HepG2 (cell line): ENCODE results near the gene FAM222B. TPM values are rescaled to one million over a fixed set of nuclear protein-coding genes. Genes with fewer than 3 reads are reported as not detected.

Experiments used
- ARNT2 ChIP-seq: sonication (generic); formaldehyde crosslinking; IDR thresholded peaks from 2 replicates; pipeline ENCODE4 v1.8.0; 2022; ENCODE audit warnings: mild to moderate bottlenecking, low read depth, missing genetic modification reagents, moderate library complexity
- NFIC ChIP-seq: IDR thresholded peaks from 2 replicates; pipeline ENCODE4 v1.6.1; 2012; ENCODE audit warnings: mild to moderate bottlenecking, low read length, inconsistent platforms
- SIX4 ChIP-seq: sonication (generic); formaldehyde crosslinking; IDR thresholded peaks from 2 replicates; pipeline ENCODE4 v1.4.0; 2020; ENCODE audit warnings: missing genetic modification reagents
- SOX13 ChIP-seq, 3 experiments: fragments of 450-650 bp in 1 of 3; sonication (generic) in 1 of 3; formaldehyde crosslinking in 1 of 3; IDR thresholded peaks in 2 of 3; conservative IDR thresholded peaks in 1 of 3; 2 replicates each; pipeline versions ENCODE4 v1.5.0 to v1.6.1; 2016 to 2020; ENCODE audit warnings: antibody characterized with exemption in 1 of 3, mild to moderate bottlenecking in 1 of 3, missing compliant biosample characterization in 1 of 3, missing genetic modification reagents in 1 of 3, moderate library complexity in 1 of 3
- TBL1XR1 ChIP-seq: fragments of 150-350 bp; IDR thresholded peaks from 2 replicates; pipeline ENCODE4 v1.6.1; 2014; ENCODE audit warnings: borderline replicate concordance, low read length; ENCODE audit not compliant: partially characterized antibody
- ZFP1 ChIP-seq: IDR thresholded peaks from 2 replicates; pipeline ENCODE4 v1.6.1; 2016
- ZFX ChIP-seq: sonication (generic); formaldehyde crosslinking; IDR thresholded peaks from 2 replicates; pipeline ENCODE4 v1.4.0; 2020; ENCODE audit warnings: mild to moderate bottlenecking, low read depth, missing genetic modification reagents, moderate library complexity
- ZNF180 ChIP-seq: sonication (generic); formaldehyde crosslinking; IDR thresholded peaks from 2 replicates; pipeline ENCODE4 v1.4.0; 2020; ENCODE audit warnings: low read depth, missing genetic modification reagents, borderline replicate concordance
- ZNF230 ChIP-seq: sonication (generic); formaldehyde crosslinking; IDR thresholded peaks from 2 replicates; pipeline ENCODE4 v1.4.0; 2020; ENCODE audit warnings: mild to moderate bottlenecking, missing genetic modification reagents
- ZNF30 ChIP-seq: sonication (generic); formaldehyde crosslinking; IDR thresholded peaks from 2 replicates; pipeline ENCODE4 v1.5.0; 2020; ENCODE audit warnings: mild to moderate bottlenecking, missing genetic modification reagents
- ZNF562 ChIP-seq: sonication (generic); formaldehyde crosslinking; IDR thresholded peaks from 2 replicates; pipeline ENCODE4 v1.8.0; 2022; ENCODE audit warnings: missing genetic modification reagents, borderline replicate concordance
- ZNF615 ChIP-seq: sonication (generic); formaldehyde crosslinking; IDR thresholded peaks from 2 replicates; pipeline ENCODE4 v1.5.0; 2020; ENCODE audit warnings: mild to moderate bottlenecking, missing genetic modification reagents, borderline replicate concordance
- ZNF713 ChIP-seq: sonication (generic); formaldehyde crosslinking; IDR thresholded peaks from 2 replicates; pipeline ENCODE4 v1.4.0; 2020; ENCODE audit warnings: mild to moderate bottlenecking, missing genetic modification reagents
- ZSCAN12 ChIP-seq: sonication (generic); formaldehyde crosslinking; IDR thresholded peaks from 2 replicates; pipeline ENCODE4 v1.9.0; 2021; ENCODE audit warnings: mild to moderate bottlenecking, missing genetic modification reagents
- polyA plus RNA-seq, 8 experiments: library from polyadenylated mRNA; depleted of rRNA in 3 of 8; stranded (reverse) in 7 of 8; unstranded in 1 of 8; fragments of >200 nt; fragmentation: Illumina TruSeq in 4 of 8; extraction: Trizol in 4 of 8; gene quantifications; 2 replicates each; pipeline versions ENCODE4 v1.2.1 to v1.2.3, GENCODE V29; 2011 to 2016; ENCODE audit warnings: low read depth in 4 of 8, missing spikeins in 1 of 8, mixed read lengths in 1 of 8; ENCODE audit not compliant: insufficient read depth in 1 of 8
- total RNA-seq, 5 experiments: library from RNA; depleted of rRNA; stranded (reverse); fragments of >200 nt; fragmentation: Illumina TruSeq; extraction: Trizol; gene quantifications; 2 replicates each; pipeline ENCODE4 v1.2.3, GENCODE V29; 2016; ENCODE audit warnings: low read depth in 1 of 5
- TF ChIP-seq, protein P1 (sequence below): sonication (generic); formaldehyde crosslinking; IDR thresholded peaks from 2 replicates; pipeline ENCODE4 v1.4.0; 2020; ENCODE audit warnings: missing genetic modification reagents
- TF ChIP-seq, protein P2 (sequence below): sonication (generic); formaldehyde crosslinking; IDR thresholded peaks from 2 replicates; pipeline ENCODE4 v1.4.0; 2020; ENCODE audit warnings: missing genetic modification reagents
- TF ChIP-seq, protein P3 (sequence below): conservative IDR thresholded peaks from 2 replicates; pipeline ENCODE4 v1.6.1; 2018; ENCODE audit warnings: missing genetic modification reagents
- TF ChIP-seq, protein P4 (sequence below): sonication (generic); formaldehyde crosslinking; conservative IDR thresholded peaks from 2 replicates; pipeline ENCODE4 v1.8.0; 2022; ENCODE audit warnings: mild to moderate bottlenecking, moderate library complexity, missing genetic modification reagents
- TF ChIP-seq, protein P5 (sequence below): sonication (generic); formaldehyde crosslinking; IDR thresholded peaks from 2 replicates; pipeline ENCODE4 v1.8.1; 2022; ENCODE audit warnings: low read depth, mild to moderate bottlenecking, missing genetic modification reagents

The FAM222B gene
- total and polyA plus RNA-seq, 2 of the 13 experiments (the other 11 are each of a cell fraction or from before 2014, with no cell fraction given) = 3.5 to 7.3 TPM

DNA sequence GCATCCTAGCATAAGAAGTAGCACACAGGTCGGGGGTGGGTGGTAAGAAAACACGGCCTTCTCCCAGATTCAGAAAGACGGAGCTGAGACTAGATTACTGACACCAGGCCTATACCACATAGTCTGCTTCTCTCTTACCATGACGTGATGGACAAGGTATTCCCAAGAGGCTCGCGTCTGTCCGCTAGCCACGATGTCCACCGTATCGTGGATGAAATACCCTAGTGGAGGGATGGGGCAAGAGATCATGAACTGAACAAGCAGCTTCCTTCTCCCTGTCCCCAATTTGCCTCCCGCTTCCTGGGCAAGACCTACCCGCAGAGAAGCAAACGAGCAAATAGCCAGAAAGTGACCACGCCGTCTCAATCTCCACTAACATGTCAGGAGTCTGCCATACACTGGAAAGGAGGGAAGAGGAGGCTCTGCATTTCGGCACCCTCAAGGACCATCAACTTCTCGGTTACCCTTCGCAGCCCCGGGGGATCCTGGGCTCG lies 117.4 kb downstream of the FAM222B start (continued):
- no peak for TF ChIP-seq SOX13 (IDR thresholded peaks at IDR 0.05)
- TF ChIP-seq SOX13 (CRISPR knock-in tag; conservative IDR thresholded peaks at IDR 0.05 in 1 of 2, IDR thresholded peaks at IDR 0.05 in 1 of 2) = 0 out of 4 replicates have a peak, but pooled peaks of 1 of the 2 experiments have one; percentile 35
- 0 out of 2 replicates have a peak, but pooled peaks have one; percentile 60 for TF ChIP-seq ZFX (CRISPR knock-in tag)
- no peak for TF ChIP-seq ZNF713 (CRISPR knock-in tag)
- TF ChIP-seq, protein P1, sequence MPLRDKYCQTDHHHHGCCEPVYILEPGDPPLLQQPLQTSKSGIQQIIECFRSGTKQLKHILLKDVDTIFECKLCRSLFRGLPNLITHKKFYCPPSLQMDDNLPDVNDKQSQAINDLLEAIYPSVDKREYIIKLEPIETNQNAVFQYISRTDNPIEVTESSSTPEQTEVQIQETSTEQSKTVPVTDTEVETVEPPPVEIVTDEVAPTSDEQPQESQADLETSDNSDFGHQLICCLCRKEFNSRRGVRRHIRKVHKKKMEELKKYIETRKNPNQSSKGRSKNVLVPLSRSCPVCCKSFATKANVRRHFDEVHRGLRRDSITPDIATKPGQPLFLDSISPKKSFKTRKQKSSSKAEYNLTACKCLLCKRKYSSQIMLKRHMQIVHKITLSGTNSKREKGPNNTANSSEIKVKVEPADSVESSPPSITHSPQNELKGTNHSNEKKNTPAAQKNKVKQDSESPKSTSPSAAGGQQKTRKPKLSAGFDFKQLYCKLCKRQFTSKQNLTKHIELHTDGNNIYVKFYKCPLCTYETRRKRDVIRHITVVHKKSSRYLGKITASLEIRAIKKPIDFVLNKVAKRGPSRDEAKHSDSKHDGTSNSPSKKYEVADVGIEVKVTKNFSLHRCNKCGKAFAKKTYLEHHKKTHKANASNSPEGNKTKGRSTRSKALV (CRISPR knock-in tag) = 0 out of 2 replicates have a peak, but pooled peaks have one; percentile 78
- no peak for TF ChIP-seq ZNF180 (CRISPR knock-in tag)
- TF ChIP-seq ZSCAN12 (CRISPR knock-in tag) = 0 out of 2 replicates have a peak, but pooled peaks have one; percentile 17
- TF ChIP-seq, protein P2, sequence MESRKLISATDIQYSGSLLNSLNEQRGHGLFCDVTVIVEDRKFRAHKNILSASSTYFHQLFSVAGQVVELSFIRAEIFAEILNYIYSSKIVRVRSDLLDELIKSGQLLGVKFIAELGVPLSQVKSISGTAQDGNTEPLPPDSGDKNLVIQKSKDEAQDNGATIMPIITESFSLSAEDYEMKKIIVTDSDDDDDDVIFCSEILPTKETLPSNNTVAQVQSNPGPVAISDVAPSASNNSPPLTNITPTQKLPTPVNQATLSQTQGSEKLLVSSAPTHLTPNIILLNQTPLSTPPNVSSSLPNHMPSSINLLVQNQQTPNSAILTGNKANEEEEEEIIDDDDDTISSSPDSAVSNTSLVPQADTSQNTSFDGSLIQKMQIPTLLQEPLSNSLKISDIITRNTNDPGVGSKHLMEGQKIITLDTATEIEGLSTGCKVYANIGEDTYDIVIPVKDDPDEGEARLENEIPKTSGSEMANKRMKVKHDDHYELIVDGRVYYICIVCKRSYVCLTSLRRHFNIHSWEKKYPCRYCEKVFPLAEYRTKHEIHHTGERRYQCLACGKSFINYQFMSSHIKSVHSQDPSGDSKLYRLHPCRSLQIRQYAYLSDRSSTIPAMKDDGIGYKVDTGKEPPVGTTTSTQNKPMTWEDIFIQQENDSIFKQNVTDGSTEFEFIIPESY (CRISPR knock-in tag) = peak; percentile 34; the same call in 1 of the 2 replicates
- no peak for TF ChIP-seq ARNT2 (CRISPR knock-in tag)
- TF ChIP-seq TBL1XR1 = no peak
- peak; percentile 24; the same call in 1 of the 2 replicates for TF ChIP-seq SIX4 (CRISPR knock-in tag)
- TF ChIP-seq ZNF615 (CRISPR knock-in tag) = 0 out of 2 replicates have a peak, but pooled peaks have one; percentile 4
- TF ChIP-seq, protein P3, sequence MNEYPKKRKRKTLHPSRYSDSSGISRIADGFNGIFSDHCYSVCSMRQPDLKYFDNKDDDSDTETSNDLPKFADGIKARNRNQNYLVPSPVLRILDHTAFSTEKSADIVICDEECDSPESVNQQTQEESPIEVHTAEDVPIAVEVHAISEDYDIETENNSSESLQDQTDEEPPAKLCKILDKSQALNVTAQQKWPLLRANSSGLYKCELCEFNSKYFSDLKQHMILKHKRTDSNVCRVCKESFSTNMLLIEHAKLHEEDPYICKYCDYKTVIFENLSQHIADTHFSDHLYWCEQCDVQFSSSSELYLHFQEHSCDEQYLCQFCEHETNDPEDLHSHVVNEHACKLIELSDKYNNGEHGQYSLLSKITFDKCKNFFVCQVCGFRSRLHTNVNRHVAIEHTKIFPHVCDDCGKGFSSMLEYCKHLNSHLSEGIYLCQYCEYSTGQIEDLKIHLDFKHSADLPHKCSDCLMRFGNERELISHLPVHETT (CRISPR knock-in tag) = peak; percentile 39; the same call in 1 of the 2 replicates
- TF ChIP-seq, protein P4, sequence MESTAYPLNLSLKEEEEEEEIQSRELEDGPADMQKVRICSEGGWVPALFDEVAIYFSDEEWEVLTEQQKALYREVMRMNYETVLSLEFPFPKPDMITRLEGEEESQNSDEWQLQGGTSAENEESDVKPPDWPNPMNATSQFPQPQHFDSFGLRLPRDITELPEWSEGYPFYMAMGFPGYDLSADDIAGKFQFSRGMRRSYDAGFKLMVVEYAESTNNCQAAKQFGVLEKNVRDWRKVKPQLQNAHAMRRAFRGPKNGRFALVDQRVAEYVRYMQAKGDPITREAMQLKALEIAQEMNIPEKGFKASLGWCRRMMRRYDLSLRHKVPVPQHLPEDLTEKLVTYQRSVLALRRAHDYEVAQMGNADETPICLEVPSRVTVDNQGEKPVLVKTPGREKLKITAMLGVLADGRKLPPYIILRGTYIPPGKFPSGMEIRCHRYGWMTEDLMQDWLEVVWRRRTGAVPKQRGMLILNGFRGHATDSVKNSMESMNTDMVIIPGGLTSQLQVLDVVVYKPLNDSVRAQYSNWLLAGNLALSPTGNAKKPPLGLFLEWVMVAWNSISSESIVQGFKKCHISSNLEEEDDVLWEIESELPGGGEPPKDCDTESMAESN (CRISPR knock-in tag) = no peak
- TF ChIP-seq, protein P5, sequence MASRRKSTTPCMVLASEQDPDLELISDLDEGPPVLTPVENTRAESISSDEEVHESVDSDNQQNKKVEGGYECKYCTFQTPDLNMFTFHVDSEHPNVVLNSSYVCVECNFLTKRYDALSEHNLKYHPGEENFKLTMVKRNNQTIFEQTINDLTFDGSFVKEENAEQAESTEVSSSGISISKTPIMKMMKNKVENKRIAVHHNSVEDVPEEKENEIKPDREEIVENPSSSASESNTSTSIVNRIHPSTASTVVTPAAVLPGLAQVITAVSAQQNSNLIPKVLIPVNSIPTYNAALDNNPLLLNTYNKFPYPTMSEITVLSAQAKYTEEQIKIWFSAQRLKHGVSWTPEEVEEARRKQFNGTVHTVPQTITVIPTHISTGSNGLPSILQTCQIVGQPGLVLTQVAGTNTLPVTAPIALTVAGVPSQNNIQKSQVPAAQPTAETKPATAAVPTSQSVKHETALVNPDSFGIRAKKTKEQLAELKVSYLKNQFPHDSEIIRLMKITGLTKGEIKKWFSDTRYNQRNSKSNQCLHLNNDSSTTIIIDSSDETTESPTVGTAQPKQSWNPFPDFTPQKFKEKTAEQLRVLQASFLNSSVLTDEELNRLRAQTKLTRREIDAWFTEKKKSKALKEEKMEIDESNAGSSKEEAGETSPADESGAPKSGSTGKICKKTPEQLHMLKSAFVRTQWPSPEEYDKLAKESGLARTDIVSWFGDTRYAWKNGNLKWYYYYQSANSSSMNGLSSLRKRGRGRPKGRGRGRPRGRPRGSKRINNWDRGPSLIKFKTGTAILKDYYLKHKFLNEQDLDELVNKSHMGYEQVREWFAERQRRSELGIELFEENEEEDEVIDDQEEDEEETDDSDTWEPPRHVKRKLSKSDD (CRISPR knock-in tag) = no peak
- 0 out of 2 replicates have a peak, but pooled peaks have one; percentile 59 for TF ChIP-seq NFIC
- TF ChIP-seq ZFP1 (CRISPR knock-in tag) = 0 out of 2 replicates have a peak, but pooled peaks have one; percentile 26
- TF ChIP-seq ZNF562 (CRISPR knock-in tag) = no peak
- TF ChIP-seq ZNF230 (CRISPR knock-in tag) = peak; percentile 83; the same call in 1 of the 2 replicates
- 0 out of 2 replicates have a peak, but pooled peaks have one; percentile 1 for TF ChIP-seq ZNF30
